K562 (cell line): ENCODE data around the gene RNASE4. TPM values are rescaled to one million over a fixed set of nuclear protein-coding genes. Genes with fewer than 3 reads are reported as not detected.
A peak's percentile ranks its signal among the peaks of the same experiment; 100 is the strongest.

ENCODE experiments used
- ARID2 ChIP-seq: fragments of 450-650 bp; IDR thresholded peaks from 2 replicates; pipeline ENCODE4 v1.6.1; 2017; ENCODE audit warnings: antibody characterized with exemption, mild to moderate bottlenecking
- CEBPB ChIP-seq: fragments of 450-650 bp; IDR thresholded peaks from 2 replicates; pipeline ENCODE4 v1.6.1; 2016; ENCODE audit warnings: missing genetic modification characterization, missing compliant biosample characterization
- CSDE1 ChIP-seq, 2 experiments: fragments of 450-650 bp; IDR thresholded peaks; 2 replicates each; pipeline ENCODE4 v1.6.1; 2016; ENCODE audit warnings: mild to moderate bottlenecking in 1 of 2
- DPF2 ChIP-seq: fragments of 450-650 bp; IDR thresholded peaks from 2 replicates; pipeline ENCODE4 v1.6.1; 2016
- ETV5 ChIP-seq: sonication (generic); formaldehyde crosslinking; IDR thresholded peaks from 2 replicates; pipeline ENCODE4 v1.4.0; 2020; ENCODE audit warnings: low read depth, mild to moderate bottlenecking, missing genetic modification reagents
- FOXJ2 ChIP-seq: fragments of 200-800 bp; sonication (Bioruptor generic); IDR thresholded peaks from 2 replicates; pipeline ENCODE4 v1.6.1; 2016; ENCODE audit warnings: missing genetic modification characterization, missing compliant biosample characterization
- FOXK2 ChIP-seq, 2 experiments: fragments of 450-650 bp; IDR thresholded peaks in 1 of 2; conservative IDR thresholded peaks in 1 of 2; 2 replicates each; pipeline ENCODE4 v1.6.1; 2016; ENCODE audit warnings: low read depth in 2 of 2, mild to moderate bottlenecking in 1 of 2
- LARP7 ChIP-seq: fragments of 450-650 bp; IDR thresholded peaks from 2 replicates; pipeline ENCODE4 v1.6.1; 2016
- NCOA2 ChIP-seq, 2 experiments: fragments of 450-650 bp; IDR thresholded peaks; 2 replicates each; pipeline ENCODE4 v1.6.1; 2018; ENCODE audit warnings: mild to moderate bottlenecking in 2 of 2, moderate library complexity in 1 of 2; ENCODE audit not compliant: partially characterized antibody in 2 of 2
- PCBP1 ChIP-seq: fragments of 200-400 bp; formaldehyde crosslinking; IDR thresholded peaks from 2 replicates; pipeline ENCODE4 v1.6.1; 2018; ENCODE audit warnings: mild to moderate bottlenecking, low read depth, low read length; ENCODE audit not compliant: poor library complexity, severe bottlenecking
- POLR3G ChIP-seq: IDR thresholded peaks from 2 replicates; pipeline ENCODE4 v1.6.1; 2011; ENCODE audit not compliant: insufficient read length, insufficient replicate concordance; ENCODE audit errors: extremely low read depth
- RBM14 ChIP-seq: fragments of 200-400 bp; formaldehyde crosslinking; IDR thresholded peaks from 2 replicates; pipeline ENCODE4 v1.6.1; 2018; ENCODE audit warnings: low read depth, mild to moderate bottlenecking, low read length, moderate library complexity, borderline replicate concordance; ENCODE audit not compliant: insufficient read depth
- RBM25 ChIP-seq: fragments of 200-400 bp; formaldehyde crosslinking; IDR thresholded peaks from 2 replicates; pipeline ENCODE4 v1.6.1; 2018; ENCODE audit warnings: low read length, low read depth, moderate library complexity; ENCODE audit not compliant: severe bottlenecking
- RFX5 ChIP-seq: IDR thresholded peaks from 2 replicates; pipeline ENCODE4 v1.6.1; 2011; ENCODE audit warnings: low read depth, mild to moderate bottlenecking, improper control_type of control experiment, low read length
- SAFB ChIP-seq: fragments of 200-400 bp; formaldehyde crosslinking; IDR thresholded peaks from 2 replicates; pipeline ENCODE4 v1.6.1; 2017; ENCODE audit warnings: low read depth, low read length, borderline replicate concordance
- TAF9B ChIP-seq: fragments of 450-650 bp; IDR thresholded peaks from 2 replicates; pipeline ENCODE4 v1.6.1; 2018; ENCODE audit warnings: mild to moderate bottlenecking; ENCODE audit not compliant: partially characterized antibody
- ZBED1 ChIP-seq: IDR thresholded peaks from 2 replicates; pipeline ENCODE4 v1.6.1; 2014
- ZBTB5 ChIP-seq: fragments of 450-650 bp; IDR thresholded peaks from 2 replicates; pipeline ENCODE4 v1.6.1; 2017; ENCODE audit warnings: antibody characterized with exemption
- ZNF197 ChIP-seq: fragments of 200-800 bp; sonication (Bioruptor generic); IDR thresholded peaks from 2 replicates; pipeline ENCODE4 v1.6.1; 2016; ENCODE audit warnings: low read depth, missing genetic modification characterization, missing compliant biosample characterization
- ZNF239 ChIP-seq: fragments of 250-450 bp; sonication (Bioruptor Pico); IDR thresholded peaks from 2 replicates; pipeline ENCODE4 v1.4.0; 2020; ENCODE audit warnings: mild to moderate bottlenecking
- ZNF445 ChIP-seq: fragments of 250-450 bp; sonication (Bioruptor Pico); IDR thresholded peaks from 2 replicates; pipeline ENCODE4 v1.4.0; 2020; ENCODE audit warnings: low read depth, mild to moderate bottlenecking, moderate library complexity
- polyA plus RNA-seq, 8 experiments: library from polyadenylated mRNA; depleted of rRNA in 4 of 8; stranded (reverse) in 5 of 8; unstranded in 3 of 8; fragments of >200 nt; fragmentation: Nextera tagmentation in 2 of 8; fragmentation: Illumina TruSeq in 1 of 8; extraction: Ambion mirVana in 2 of 8; extraction: Trizol in 1 of 8; gene quantifications; 2 replicates each; pipeline versions ENCODE4 v1.2.1 to v1.2.3, GENCODE V29; 2011 to 2014; ENCODE audit warnings: inconsistent platforms in 1 of 8, missing spikeins in 1 of 8
- total RNA-seq, 7 experiments: library from RNA; depleted of rRNA in 6 of 7; stranded (reverse); fragments of >200 nt in 6 of 7; fragmentation: Illumina TruSeq in 2 of 7; extraction: Trizol in 2 of 7; gene quantifications; 2 replicates each; pipeline versions ENCODE4 v1.2.1 to v1.2.3, GENCODE V29; 2011 to 2021; ENCODE audit warnings: low replicate concordance in 1 of 7
- TF ChIP-seq, protein P1 (sequence below): fragments of 450-650 bp; IDR thresholded peaks from 2 replicates; pipeline ENCODE4 v1.6.1; 2018; ENCODE audit warnings: mild to moderate bottlenecking, low read depth; ENCODE audit not compliant: partially characterized antibody
- TF ChIP-seq, protein P2 (sequence below): sonication (generic); IDR thresholded peaks from 2 replicates; pipeline ENCODE4 v1.6.1; 2016

The RNASE4 gene
- total and polyA plus RNA-seq, 9 of the 15 experiments (the other 6 are each of a cell fraction or from before 2014, with no cell fraction given), result 0.09 to 0.22 (median 0.13) TPM; not detected in 2

- TF ChIP-seq, protein P1, sequence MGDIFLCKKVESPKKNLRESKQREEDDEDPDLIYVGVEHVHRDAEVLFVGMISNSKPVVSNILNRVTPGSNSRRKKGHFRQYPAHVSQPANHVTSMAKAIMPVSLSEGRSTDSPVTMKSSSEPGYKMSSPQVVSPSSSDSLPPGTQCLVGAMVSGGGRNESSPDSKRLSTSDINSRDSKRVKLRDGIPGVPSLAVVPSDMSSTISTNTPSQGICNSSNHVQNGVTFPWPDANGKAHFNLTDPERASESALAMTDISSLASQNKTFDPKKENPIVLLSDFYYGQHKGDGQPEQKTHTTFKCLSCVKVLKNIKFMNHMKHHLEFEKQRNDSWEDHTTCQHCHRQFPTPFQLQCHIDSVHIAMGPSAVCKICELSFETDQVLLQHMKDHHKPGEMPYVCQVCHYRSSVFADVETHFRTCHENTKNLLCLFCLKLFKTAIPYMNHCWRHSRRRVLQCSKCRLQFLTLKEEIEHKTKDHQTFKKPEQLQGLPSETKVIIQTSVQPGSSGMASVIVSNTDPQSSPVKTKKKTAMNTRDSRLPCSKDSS, result no peak
- TF ChIP-seq FOXK2 (conservative IDR thresholded peaks at IDR 0.05 in 1 of 2, IDR thresholded peaks at IDR 0.05 in 1 of 2; ENCODE audit: low read depth in 2 of 2) (peak; percentile 52 to 71; a peak in 3 of 4 replicates), RBM25 (no peak), ARID2 (no peak), FOXJ2 (peak; percentile 15; the same call in 1 of the 2 replicates), ZNF239 (CRISPR knock-in tag) (no peak), SAFB (no peak), TAF9B (no peak), ETV5 (no peak), ZNF197 (CRISPR knock-in tag) (no peak), RFX5 (peak; percentile 48; the same call in 1 of the 2 replicates), RBM14 (no peak), LARP7 (no peak), CSDE1 (IDR thresholded peaks at IDR 0.05) (peak in 1 of 2 experiments; percentile 44; a peak in 1 of 4 replicates), POLR3G (peak; percentile 83), ZNF445 (CRISPR knock-in tag) (no peak), NCOA2 (IDR thresholded peaks at IDR 0.05; ENCODE audit: partially characterized antibody in 2 of 2) (peak in 1 of 2 experiments; percentile 39), ZBED1 (no peak), PCBP1 (no peak), ZBTB5 (peak; percentile 27; the same call in 1 of the 2 replicates), CEBPB (tag) (no peak), DPF2 (peak; percentile 42; the same call in 1 of the 2 replicates)
- TF ChIP-seq, protein P2, sequence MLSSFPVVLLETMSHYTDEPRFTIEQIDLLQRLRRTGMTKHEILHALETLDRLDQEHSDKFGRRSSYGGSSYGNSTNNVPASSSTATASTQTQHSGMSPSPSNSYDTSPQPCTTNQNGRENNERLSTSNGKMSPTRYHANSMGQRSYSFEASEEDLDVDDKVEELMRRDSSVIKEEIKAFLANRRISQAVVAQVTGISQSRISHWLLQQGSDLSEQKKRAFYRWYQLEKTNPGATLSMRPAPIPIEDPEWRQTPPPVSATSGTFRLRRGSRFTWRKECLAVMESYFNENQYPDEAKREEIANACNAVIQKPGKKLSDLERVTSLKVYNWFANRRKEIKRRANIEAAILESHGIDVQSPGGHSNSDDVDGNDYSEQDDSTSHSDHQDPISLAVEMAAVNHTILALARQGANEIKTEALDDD, result peak; percentile 80
These were observed 1.1 kb upstream of the RNASE4 start (continued) for GRCh38 chr14:20683125-20683890.
